T-helper 22 cell (primary cell): ENCODE data around the gene CFAP410.
"Not testable (repeated sequence)": the region's sequence is repeated elsewhere in the genome, so short reads cannot be mapped to it uniquely, and the experiment has no call there.

ENCODE experiments used
- DNase-seq: peaks from one replicate; pipeline ENCODE4 v3.0.0-alpha.2; 2020; ENCODE audit warnings: low read depth

CFAP410 gene

GRCh38 chr21:44283948-44284347, 55.2 kb downstream of the CFAP410 start:
- DNase-seq = no peak

- DNase-seq = not testable (repeated sequence)
These were observed 55.9 kb downstream of the CFAP410 start for GRCh38 chr21:44283211-44283785.

GRCh38 chr21:44282370-44282769, 56.8 kb downstream of the CFAP410 start:
- DNase-seq = no peak

- DNase-seq = no peak
These were observed 57.4 kb downstream of the CFAP410 start for GRCh38 chr21:44281801-44282200.

- no peak for DNase-seq
These were observed 59.6 kb downstream of the CFAP410 start for GRCh38 chr21:44279354-44280260.
